Lung (tissue), 12 donors: ENCODE measurements around the gene POLN. TPM values are rescaled to one million over a fixed set of nuclear protein-coding genes. Genes with fewer than 3 reads are reported as not detected.

Experiments
- ATAC-seq: fragments of 200-7000 bp; cut with Tn5 transposase; one replicate; pipeline ENCODE4 v1.9.1; 2020; ENCODE audit warnings: moderate number of reproducible peaks; ENCODE audit not compliant: insufficient read depth, low FRiP score
- DNase-seq, 3 donors: peaks; one replicate each; pipeline ENCODE4 v3.0.0-alpha.2; 2013 to 2017
- H3K27ac ChIP-seq, 2 donors: one replicate each; pipeline ENCODE4 v1.5.1; 2013; ENCODE audit warnings: mild to moderate bottlenecking in 2 of 2, moderate library complexity in 2 of 2, control low read depth in 1 of 2, inconsistent platforms in 1 of 2, low read depth in 1 of 2, low read length in 1 of 2
- H3K27me3 ChIP-seq, 3 donors: one replicate each; pipeline ENCODE4 v1.5.1; 2013; ENCODE audit warnings: low read length in 2 of 3; ENCODE audit not compliant: control insufficient read depth in 3 of 3, insufficient read depth in 3 of 3
- H3K36me3 ChIP-seq, 4 donors: one replicate each; pipeline ENCODE4 v1.5.1; 2013; ENCODE audit warnings: low read length in 4 of 4, mild to moderate bottlenecking in 1 of 4, moderate library complexity in 1 of 4; ENCODE audit not compliant: control insufficient read depth in 4 of 4, insufficient read depth in 4 of 4
- H3K4me1 ChIP-seq, 5 donors: one replicate each; pipeline ENCODE4 v1.5.1; 2013; ENCODE audit warnings: low read length in 5 of 5, mild to moderate bottlenecking in 2 of 5, moderate library complexity in 1 of 5; ENCODE audit not compliant: control insufficient read depth in 5 of 5, insufficient read depth in 5 of 5
- H3K4me3 ChIP-seq: one replicate; pipeline ENCODE4 v1.5.1; 2013; ENCODE audit warnings: mild to moderate bottlenecking, control low read depth, moderate library complexity
- H3K9ac ChIP-seq, 2 donors: one replicate each; pipeline ENCODE4 v1.5.1; 2013; ENCODE audit warnings: low read length in 2 of 2, control low read depth in 1 of 2; ENCODE audit not compliant: insufficient read depth in 1 of 2
- H3K9me3 ChIP-seq, 4 donors: one replicate each; pipeline ENCODE4 v1.5.1; 2013; ENCODE audit warnings: low read length in 3 of 4, mild to moderate bottlenecking in 1 of 4, moderate library complexity in 1 of 4; ENCODE audit not compliant: control insufficient read depth in 4 of 4, insufficient read depth in 3 of 4
- WGBS, 2 donors: extraction: QIAGEN DNeasy Blood & Tissue Kit; methylation state at CpG; one replicate each; pipeline ENCODE4 v1.1.7; 2013; 5-methylcytosine and 5-hydroxymethylcytosine counted together
- polyA plus RNA-seq, 2 donors: library from polyadenylated mRNA; stranded (reverse); fragments of 200-250 nt; gene quantifications; one replicate each; pipeline ENCODE4 v1.2.1, GENCODE V29; 2013
- total RNA-seq, 2 donors: library from RNA; depleted of rRNA in 1 of 2; stranded (reverse); fragments of >200 nt in 1 of 2; gene quantifications; one replicate each; pipeline ENCODE4 v1.2.1, GENCODE V29; 2014 to 2021
- TF ChIP-seq, protein P1 (sequence below): IDR thresholded peaks from 2 replicates; pipeline ENCODE4 v1.5.1; 2012; ENCODE audit warnings: mild to moderate bottlenecking; ENCODE audit errors: control extremely low read depth, extremely low read depth
- donor health status: control.
- donor health status: control.
- donor health status: Bipolar disorder and iron deficiency.
- donor health status: healthy.
- donor health status: DM: yes; HTN: yes; CAD: no.

Gene POLN
- total and polyA plus RNA-seq, 4 donors, result 0.68 to 3.7 (median 2.2) TPM

DNA sequence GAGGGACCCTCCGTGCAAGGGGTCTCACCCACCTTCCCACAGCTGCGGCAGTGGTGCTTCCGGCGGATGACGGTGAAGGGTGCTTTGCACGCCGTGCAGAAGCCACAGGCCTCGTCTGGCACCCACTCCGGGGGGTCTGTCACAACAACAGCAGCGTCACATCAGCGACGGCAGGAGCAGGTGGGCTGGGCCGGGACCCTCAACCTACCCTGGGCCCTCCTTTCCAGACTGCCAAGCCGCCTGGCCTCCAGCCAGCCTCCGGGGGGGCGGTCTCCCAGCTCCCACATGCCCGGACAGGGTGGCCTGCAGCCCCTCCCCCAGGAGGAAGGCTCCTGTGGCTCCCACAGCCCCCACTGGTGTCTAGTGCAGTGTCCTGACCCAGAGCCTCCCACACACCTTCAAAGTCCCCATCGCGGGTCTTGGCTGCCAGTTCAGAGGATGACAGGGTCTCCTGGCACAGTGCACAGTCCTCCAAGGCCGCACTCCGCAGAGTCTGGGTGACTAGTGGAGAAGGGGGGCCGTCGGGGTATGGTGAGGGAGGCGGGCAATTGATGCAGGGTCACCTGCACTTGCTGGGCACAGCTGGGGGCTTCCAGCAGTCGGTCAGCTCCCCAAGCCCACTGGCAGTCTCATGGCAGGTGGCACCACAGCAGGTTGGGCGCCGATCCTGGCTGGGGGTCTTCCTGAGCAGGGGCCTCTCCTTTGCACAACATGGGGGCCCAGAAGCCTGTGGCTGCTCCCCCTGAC lies 29.5 kb upstream of the POLN start:
- Histone ChIP-seq H3K36me3 (peaks cover 0 to 2% (median 0%) of the 10 kb centered on the region in 4 donors), H3K27me3 (no peaks in the 10 kb centered on the region), H3K9me3 (no peaks in the 10 kb centered on the region), H3K9ac (no peak overlapping the region), H3K4me1 (peaks cover 0 to 32% (median 0%) of the 10 kb centered on the region in 5 donors), H3K27ac (no peak overlapping the region), H3K4me3 (no peak overlapping the region)
- WGBS, 2 donors, result 88 to 90% methylated on average over 26 to 27 of the region's 27 CpGs
- TF ChIP-seq, protein P1, sequence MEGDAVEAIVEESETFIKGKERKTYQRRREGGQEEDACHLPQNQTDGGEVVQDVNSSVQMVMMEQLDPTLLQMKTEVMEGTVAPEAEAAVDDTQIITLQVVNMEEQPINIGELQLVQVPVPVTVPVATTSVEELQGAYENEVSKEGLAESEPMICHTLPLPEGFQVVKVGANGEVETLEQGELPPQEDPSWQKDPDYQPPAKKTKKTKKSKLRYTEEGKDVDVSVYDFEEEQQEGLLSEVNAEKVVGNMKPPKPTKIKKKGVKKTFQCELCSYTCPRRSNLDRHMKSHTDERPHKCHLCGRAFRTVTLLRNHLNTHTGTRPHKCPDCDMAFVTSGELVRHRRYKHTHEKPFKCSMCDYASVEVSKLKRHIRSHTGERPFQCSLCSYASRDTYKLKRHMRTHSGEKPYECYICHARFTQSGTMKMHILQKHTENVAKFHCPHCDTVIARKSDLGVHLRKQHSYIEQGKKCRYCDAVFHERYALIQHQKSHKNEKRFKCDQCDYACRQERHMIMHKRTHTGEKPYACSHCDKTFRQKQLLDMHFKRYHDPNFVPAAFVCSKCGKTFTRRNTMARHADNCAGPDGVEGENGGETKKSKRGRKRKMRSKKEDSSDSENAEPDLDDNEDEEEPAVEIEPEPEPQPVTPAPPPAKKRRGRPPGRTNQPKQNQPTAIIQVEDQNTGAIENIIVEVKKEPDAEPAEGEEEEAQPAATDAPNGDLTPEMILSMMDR, result no peak
- no peak for ATAC-seq
- no peak for DNase-seq

DNA sequence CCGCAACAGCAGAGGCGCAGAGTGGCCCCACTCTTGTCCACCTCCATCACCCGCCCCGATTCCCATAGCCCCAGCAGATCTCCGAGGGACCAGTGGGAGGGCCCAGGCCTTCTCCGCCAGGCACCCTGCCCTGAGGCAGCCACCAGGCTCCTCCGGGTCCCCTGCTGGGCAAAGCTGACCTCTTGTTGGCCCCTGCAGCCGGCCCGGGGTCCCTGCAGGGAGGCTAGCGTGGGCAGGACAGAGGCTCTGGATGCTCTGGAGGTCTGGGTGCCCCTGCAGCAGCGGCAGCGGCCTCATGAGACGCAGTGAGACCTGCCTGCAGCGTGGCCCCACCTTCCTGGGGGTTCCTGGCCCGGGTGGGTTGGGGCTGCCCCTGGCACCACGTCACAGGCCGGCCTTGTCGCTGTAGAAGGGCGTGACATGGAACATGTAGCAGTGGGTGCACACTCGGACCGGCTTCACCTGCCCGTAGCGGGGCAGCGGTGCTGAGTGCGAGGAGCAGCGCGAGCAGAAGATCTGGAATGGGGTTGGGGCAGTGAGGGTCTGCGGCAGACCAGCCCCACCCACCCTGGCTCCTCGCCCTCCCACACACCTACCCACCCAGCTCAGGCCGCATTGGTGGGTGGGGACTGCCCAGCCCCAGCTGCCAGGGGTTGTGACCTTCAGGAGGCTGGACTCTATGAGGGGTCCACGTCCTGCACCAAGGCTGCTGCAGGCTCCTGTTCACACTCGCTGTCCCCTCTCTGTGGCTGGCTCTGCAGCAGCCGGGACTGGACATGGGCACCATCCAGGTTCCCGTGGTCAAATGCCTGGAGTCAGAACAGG lies 28.6 kb upstream of the POLN start:
- DNase-seq, result no peak

DNA sequence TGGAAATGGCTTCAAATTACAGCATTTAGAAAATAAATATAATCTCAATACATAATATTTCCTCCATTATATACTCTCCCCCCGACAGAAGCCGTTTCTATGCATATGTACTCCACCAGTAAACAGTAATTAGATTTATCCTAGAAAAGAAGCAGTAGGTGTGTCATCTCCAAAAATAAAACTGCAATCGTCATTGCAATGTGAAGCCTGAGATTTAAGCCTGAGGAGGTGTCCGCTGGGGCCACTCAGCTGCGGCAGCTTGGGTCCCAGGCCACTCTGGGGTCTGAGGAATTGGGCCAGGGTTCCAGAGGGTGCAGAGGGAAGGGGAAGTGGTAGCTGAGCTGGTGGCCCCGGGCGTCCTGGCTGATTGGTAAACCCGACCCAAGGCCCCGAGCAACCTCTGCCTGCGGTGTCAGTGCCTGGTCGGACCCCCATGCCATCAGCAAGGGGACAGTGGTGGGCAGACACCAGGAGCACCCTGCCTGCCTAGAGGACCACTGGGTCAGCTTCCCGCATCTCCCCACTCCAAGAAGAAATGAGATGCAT lies 27.8 kb upstream of the POLN start:
- TF ChIP-seq, protein P1, result no peak
- H3K9ac ChIP-seq, result no peak overlapping the region
- H3K27ac ChIP-seq, result no peak overlapping the region
- DNase-seq, result no peak
- peaks cover 4 to 49% (median 6%) of the 10 kb centered on the region in 5 donors for H3K4me1 ChIP-seq
- H3K4me3 ChIP-seq, result no peak overlapping the region
- WGBS, 2 donors, result 75 to 86% methylated on average over 12 of the region's 12 CpGs
- no peaks in the 10 kb centered on the region for H3K9me3 ChIP-seq
- peaks cover 0 to 2% (median 0%) of the 10 kb centered on the region in 4 donors for H3K36me3 ChIP-seq
- no peak for ATAC-seq
- no peaks in the 10 kb centered on the region for H3K27me3 ChIP-seq

More for the DNA sequence above, 28.6 kb upstream of the POLN start:
- H3K27ac ChIP-seq, result no peak overlapping the region
- peaks cover 0 to 2% (median 0%) of the 10 kb centered on the region in 4 donors for H3K36me3 ChIP-seq
- peaks cover 4 to 41% (median 5%) of the 10 kb centered on the region in 5 donors for H3K4me1 ChIP-seq
- H3K9ac ChIP-seq, result no peak overlapping the region
- no peak for ATAC-seq
- TF ChIP-seq, protein P1, result no peak
- no peaks in the 10 kb centered on the region for H3K9me3 ChIP-seq
- no peaks in the 10 kb centered on the region for H3K27me3 ChIP-seq
- WGBS, 2 donors, result 92 to 93% methylated on average over 34 of the region's 34 CpGs
- H3K4me3 ChIP-seq, result no peak overlapping the region
